Measurements from ENCODE around the gene ARAP2.

ARAP2 gene

GRCh38 chr4:36218121-36218520 is 26.2 kb downstream of the ARAP2 start:
- Histone ChIP-seq H3K9me3 (ENCODE audit: insufficient read depth, low read length, severe bottlenecking) (no peaks in the 10 kb centered on the region), H4K20me1 (ENCODE audit: insufficient read depth, low read length) (peaks cover 32% of the 10 kb centered on the region; the same call in 1 of the 2 replicates), H3K79me2 (ENCODE audit: insufficient read depth, low read length) (peaks cover 94% of the 10 kb centered on the region), H3K36me3 (ENCODE audit: insufficient read depth, low read length) (peaks cover 6% of the 10 kb centered on the region; the same call in 1 of the 2 replicates), H3K4me3 (ENCODE audit: low read depth in 1 of 2, low read length in 2 of 2) (no peak overlapping the region), H3K9ac (ENCODE audit: low read depth, low read length) (no peak overlapping the region), H2AFZ (ENCODE audit: low read depth, low read length) (no peak overlapping the region), H3K4me2 (ENCODE audit: insufficient read depth, low read length) (no peak overlapping the region), H3K4me1 (ENCODE audit: insufficient read depth, low read length) (no peaks in the 10 kb centered on the region; the same call in 1 of the 2 replicates), H3K27ac (ENCODE audit: low read length) (no peak overlapping the region), H3K27me3 (ENCODE audit: insufficient read depth, low read length, poor library complexity) (no peaks in the 10 kb centered on the region)
- ATAC-seq (ENCODE audit: insufficient read depth, low read depth), result no peak
- no peak for DNase-seq
- TF ChIP-seq EZH2 (IDR thresholded peaks at IDR 0.05; ENCODE audit: borderline replicate concordance, low read depth, low read length, severe bottlenecking), result no peak
- TF ChIP-seq CTCF (IDR thresholded peaks at IDR 0.05; ENCODE audit: borderline replicate concordance, extremely low read depth, low read length, poor library complexity, severe bottlenecking), result no peak

- Histone ChIP-seq H3K4me3 (ENCODE audit: low read depth in 1 of 2, low read length in 2 of 2) (no peak overlapping the region), H3K9ac (ENCODE audit: low read depth, low read length) (no peak overlapping the region), H3K4me1 (ENCODE audit: insufficient read depth, low read length) (peaks cover under 1% of the 10 kb centered on the region), H3K27me3 (ENCODE audit: insufficient read depth, low read length, poor library complexity) (no peaks in the 10 kb centered on the region), H3K36me3 (ENCODE audit: insufficient read depth, low read length) (peaks cover 27% of the 10 kb centered on the region), H4K20me1 (ENCODE audit: insufficient read depth, low read length) (peaks cover 22% of the 10 kb centered on the region; the same call in 1 of the 2 replicates), H3K9me3 (ENCODE audit: insufficient read depth, low read length, severe bottlenecking) (no peaks in the 10 kb centered on the region), H2AFZ (ENCODE audit: low read depth, low read length) (no peak overlapping the region), H3K4me2 (ENCODE audit: insufficient read depth, low read length) (no peak overlapping the region), H3K79me2 (ENCODE audit: insufficient read depth, low read length) (peaks cover 78% of the 10 kb centered on the region), H3K27ac (ENCODE audit: low read length) (no peak overlapping the region)
- no peak for DNase-seq
- TF ChIP-seq CTCF (IDR thresholded peaks at IDR 0.05; ENCODE audit: borderline replicate concordance, extremely low read depth, low read length, poor library complexity, severe bottlenecking) (no peak), EZH2 (IDR thresholded peaks at IDR 0.05; ENCODE audit: borderline replicate concordance, low read depth, low read length, severe bottlenecking) (no peak)
- no peak for ATAC-seq (ENCODE audit: insufficient read depth, low read depth)
These were observed 28.7 kb downstream of the ARAP2 start for GRCh38 chr4:36215627-36216026.

GRCh38 chr4:36214735-36215485 is 29.4 kb downstream of the ARAP2 start:
- H3K79me2 ChIP-seq (ENCODE audit: insufficient read depth, low read length), result peaks cover 71% of the 10 kb centered on the region
- peaks cover 7% of the 10 kb centered on the region for H3K4me1 ChIP-seq (ENCODE audit: insufficient read depth, low read length)
- H3K27me3 ChIP-seq (ENCODE audit: insufficient read depth, low read length, poor library complexity), result no peaks in the 10 kb centered on the region
- no peak overlapping the region for H3K9ac ChIP-seq (ENCODE audit: low read depth, low read length)
- H3K4me2 ChIP-seq (ENCODE audit: insufficient read depth, low read length), result no peak overlapping the region
- DNase-seq, result no peak
- TF ChIP-seq EZH2 (IDR thresholded peaks at IDR 0.05; ENCODE audit: borderline replicate concordance, low read depth, low read length, severe bottlenecking) (no peak), CTCF (IDR thresholded peaks at IDR 0.05; ENCODE audit: borderline replicate concordance, extremely low read depth, low read length, poor library complexity, severe bottlenecking) (no peak)
- no peak overlapping the region for H2AFZ ChIP-seq (ENCODE audit: low read depth, low read length)
- no peaks in the 10 kb centered on the region for H3K9me3 ChIP-seq (ENCODE audit: insufficient read depth, low read length, severe bottlenecking)
- no peak overlapping the region for H3K4me3 ChIP-seq (ENCODE audit: low read depth in 1 of 2, low read length in 2 of 2)
- ATAC-seq (ENCODE audit: insufficient read depth, low read depth), result no peak
- peaks cover 18% of the 10 kb centered on the region; the same call in 1 of the 2 replicates for H4K20me1 ChIP-seq (ENCODE audit: insufficient read depth, low read length)
- no peak overlapping the region for H3K27ac ChIP-seq (ENCODE audit: low read length)
- peaks cover 34% of the 10 kb centered on the region for H3K36me3 ChIP-seq (ENCODE audit: insufficient read depth, low read length)

Data from DND-41 (cell line).